B cell (primary cell): Measurements from ENCODE around the gene DRD2.

Experiments used
- EZH2 ChIP-seq: IDR thresholded peaks from 2 replicates; pipeline ENCODE4 v1.6.1; 2012; ENCODE audit warnings: borderline replicate concordance, low read depth, mild to moderate bottlenecking, moderate library complexity, low read length; ENCODE audit not compliant: insufficient read depth, poor library complexity, severe bottlenecking
- TF ChIP-seq, protein P1 (sequence below): fragments of 200-600 bp; IDR thresholded peaks from one replicate; pipeline ENCODE4 v1.8.0; 2022; ENCODE audit warnings: antibody characterized with exemption, mild to moderate bottlenecking

GRCh38 chr11:113473983-113474361, 1.2 kb downstream of the DRD2 start:
- TF ChIP-seq, protein P1, sequence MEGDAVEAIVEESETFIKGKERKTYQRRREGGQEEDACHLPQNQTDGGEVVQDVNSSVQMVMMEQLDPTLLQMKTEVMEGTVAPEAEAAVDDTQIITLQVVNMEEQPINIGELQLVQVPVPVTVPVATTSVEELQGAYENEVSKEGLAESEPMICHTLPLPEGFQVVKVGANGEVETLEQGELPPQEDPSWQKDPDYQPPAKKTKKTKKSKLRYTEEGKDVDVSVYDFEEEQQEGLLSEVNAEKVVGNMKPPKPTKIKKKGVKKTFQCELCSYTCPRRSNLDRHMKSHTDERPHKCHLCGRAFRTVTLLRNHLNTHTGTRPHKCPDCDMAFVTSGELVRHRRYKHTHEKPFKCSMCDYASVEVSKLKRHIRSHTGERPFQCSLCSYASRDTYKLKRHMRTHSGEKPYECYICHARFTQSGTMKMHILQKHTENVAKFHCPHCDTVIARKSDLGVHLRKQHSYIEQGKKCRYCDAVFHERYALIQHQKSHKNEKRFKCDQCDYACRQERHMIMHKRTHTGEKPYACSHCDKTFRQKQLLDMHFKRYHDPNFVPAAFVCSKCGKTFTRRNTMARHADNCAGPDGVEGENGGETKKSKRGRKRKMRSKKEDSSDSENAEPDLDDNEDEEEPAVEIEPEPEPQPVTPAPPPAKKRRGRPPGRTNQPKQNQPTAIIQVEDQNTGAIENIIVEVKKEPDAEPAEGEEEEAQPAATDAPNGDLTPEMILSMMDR = no peak
- no peak for TF ChIP-seq EZH2
